HG03354 (cell line): ENCODE data around the gene CCDC183.

Experiments
- ATAC-seq: cut with Tn5 transposase; IDR thresholded peaks from one replicate; pipeline ENCODE4 v1.9.1; 2021; ENCODE audit warnings: mild to moderate bottlenecking; ENCODE audit not compliant: unreplicated experiment, poor library complexity, severe bottlenecking

CCDC183 gene

DNA sequence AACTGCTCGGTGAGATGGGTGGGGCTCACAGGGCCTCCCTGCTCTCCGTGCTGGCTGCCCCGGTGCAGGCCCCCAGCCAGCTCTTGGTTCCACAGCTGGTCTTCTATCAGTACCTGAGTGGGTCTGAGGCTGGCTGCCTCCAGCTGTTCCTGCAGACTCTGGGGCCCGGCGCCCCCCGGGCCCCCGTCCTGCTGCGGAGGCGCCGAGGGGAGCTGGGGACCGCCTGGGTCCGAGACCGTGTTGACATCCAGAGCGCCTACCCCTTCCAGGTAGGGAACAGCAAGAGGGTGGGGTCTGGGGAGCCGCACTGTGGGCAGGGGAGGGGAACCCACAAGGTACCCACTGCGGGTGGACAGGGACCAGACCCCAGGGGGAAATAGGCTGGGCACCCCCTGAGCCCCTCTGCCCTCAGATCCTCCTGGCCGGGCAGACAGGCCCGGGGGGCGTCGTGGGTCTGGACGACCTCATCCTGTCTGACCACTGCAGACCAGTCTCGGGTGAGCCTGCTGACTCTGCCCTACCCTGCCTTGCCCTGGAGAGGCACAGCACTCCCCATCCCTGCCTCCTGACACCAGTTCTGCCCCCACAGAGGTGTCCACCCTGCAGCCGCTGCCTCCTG lies 58.8 kb downstream of the CCDC183 start:
- ATAC-seq = no peak

GRCh38 chr9:136855461-136856078 lies 59.4 kb downstream of the CCDC183 start:
- ATAC-seq = no peak

- ATAC-seq = no peak
Measured at GRCh38 chr9:136856079-136856476, 59.9 kb downstream of the CCDC183 start.

- ATAC-seq = no peak
Measured at GRCh38 chr9:136856541-136857141, 60.5 kb downstream of the CCDC183 start.

DNA sequence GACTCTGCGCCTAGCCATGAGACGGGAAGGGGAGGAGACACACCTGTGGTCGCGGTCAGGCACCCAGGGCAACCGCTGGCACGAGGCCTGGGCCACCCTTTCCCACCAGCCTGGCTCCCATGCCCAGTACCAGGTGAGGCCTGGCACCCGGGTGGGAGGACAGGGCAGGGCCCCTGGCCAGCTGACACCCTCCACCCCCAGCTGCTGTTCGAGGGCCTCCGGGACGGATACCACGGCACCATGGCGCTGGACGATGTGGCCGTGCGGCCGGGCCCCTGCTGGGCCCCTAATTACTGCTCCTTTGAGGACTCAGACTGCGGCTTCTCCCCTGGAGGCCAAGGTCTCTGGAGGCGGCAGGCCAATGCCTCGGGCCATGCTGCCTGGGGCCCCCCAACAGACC lies 61.0 kb downstream of the CCDC183 start:
- ATAC-seq = no peak
